GM21723 (cell line): ENCODE data around the gene TPSAB1.
"Not testable (repeated sequence)": the region's sequence is repeated elsewhere in the genome, so short reads cannot be mapped to it uniquely, and the experiment has no call there.

ENCODE experiments used
- ATAC-seq: cut with Tn5 transposase; IDR thresholded peaks from one replicate; pipeline ENCODE4 v1.9.1; 2021; ENCODE audit warnings: mild to moderate bottlenecking, moderate library complexity; ENCODE audit not compliant: unreplicated experiment

TPSAB1 gene

DNA sequence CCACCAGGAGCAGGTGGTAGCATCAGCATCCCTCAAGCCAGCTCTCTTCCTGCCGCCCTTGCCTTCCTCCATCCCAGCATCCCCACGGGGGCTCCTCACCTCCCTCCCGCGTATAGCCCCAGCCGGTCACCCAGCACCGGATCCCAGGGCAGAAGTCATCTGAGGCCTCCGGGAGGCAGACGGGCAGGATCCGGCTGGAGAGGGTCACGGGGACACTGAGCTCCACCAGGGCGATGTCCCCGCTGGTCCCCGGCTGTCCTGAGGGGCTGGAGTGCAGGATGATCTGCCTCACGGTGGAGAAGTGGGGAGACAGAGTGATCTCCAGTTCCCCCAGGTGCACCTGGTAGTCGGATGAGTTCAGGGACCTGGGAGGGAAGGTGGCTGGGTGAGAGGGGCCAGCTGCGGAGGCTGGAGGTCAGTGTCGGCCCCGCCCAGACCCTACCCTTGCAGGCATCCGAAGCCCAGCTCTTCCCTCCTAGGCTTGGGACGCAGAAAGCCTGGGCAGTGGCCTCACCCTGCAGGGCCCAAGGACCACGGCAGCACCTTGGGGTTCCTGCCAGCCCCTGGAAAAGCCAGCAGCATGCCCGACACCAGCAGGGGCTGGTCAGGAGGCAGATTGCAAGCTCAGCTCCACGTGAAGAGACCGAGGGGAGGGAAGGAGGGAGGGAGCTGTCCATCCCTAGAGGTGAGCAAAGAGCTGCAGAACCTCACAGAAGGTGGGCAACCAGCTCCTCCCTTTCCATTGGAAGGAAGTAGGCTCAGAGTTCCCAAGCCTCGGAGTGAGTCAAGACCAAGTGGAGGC, 17.8 kb upstream of the TPSAB1 start:
- ATAC-seq = no peak

GRCh38 chr16:1223355-1224214, 16.9 kb upstream of the TPSAB1 start:
- no peak for ATAC-seq

DNA sequence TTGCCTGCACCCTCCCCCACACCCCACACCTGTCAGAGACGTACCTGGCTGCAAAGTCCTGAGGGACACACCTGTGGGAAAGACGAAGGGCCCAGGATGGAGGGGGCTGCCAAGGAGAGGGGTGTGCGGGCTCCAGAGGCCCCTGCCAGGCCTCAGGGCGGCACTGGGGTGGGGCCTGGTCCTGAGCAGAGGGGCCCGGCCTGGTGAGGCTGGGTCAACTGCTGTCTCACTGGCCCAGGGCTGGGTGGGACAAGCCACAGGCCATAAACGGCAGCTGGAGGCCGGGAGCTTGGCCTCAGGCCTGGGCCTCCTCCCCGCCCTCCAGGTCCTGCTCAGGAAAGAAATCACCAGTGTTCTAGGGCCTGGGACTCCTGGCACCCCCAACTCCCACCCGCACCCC, 15.9 kb upstream of the TPSAB1 start:
- no peak for ATAC-seq

DNA sequence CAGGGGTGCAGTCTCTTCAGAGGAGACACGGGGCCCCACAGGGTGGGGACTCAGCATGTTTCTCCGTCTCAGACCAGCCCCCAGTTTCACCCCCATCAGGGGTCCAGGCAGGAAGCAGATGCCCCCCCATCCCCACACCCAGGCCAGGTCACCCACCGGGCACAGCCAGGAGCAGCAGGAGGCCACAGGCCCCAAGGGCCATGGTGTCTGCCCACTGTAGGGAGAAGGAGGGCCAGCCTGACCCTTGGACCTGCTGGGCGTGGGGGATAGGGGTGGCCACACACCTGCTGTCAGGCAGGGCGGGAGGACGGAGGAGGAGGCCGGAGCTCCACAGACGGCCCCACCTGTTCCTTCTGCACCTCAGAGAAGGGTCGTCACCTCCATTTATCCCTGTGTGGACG, 15.5 kb upstream of the TPSAB1 start, which contains the start of gene TPSG1:
Gene TPSG1 (minus strand): TSS at position 218 of the 401 bp plus-strand sequence. CDS start 16 bp downstream, at position 202.
- ATAC-seq = no peak

DNA sequence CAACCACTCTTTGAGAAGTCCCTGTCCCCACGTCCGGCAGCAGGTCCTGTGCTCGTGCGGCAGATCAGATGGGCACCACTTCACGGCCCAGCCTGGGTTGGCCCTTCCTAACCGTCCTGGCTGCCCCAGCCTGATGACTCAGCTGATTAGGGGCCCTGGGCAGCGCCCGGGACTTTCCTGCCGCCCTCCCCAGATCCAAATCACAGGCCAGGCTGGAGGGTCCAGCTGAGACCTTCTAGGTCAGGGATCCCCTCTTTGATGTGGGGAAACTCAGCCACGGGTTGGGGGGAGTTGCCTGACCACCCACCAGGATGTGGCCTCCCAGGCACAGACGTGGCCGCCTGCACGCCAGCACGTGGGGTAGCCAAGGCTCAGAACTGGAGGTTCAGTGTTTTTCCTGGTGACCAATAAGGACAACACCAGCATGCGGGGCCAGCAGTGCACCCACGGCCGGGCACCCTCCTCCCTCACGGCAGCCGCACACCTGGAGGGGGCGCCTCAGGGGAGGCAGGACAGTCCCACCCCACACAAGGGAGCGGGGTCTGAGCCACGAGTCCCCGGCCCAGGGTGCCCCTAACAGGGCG, 14.7 kb upstream of the TPSAB1 start:
- ATAC-seq = not testable (repeated sequence)

GRCh38 chr16:1226692-1227091, 13.8 kb upstream of the TPSAB1 start:
- ATAC-seq = not testable (repeated sequence)

DNA sequence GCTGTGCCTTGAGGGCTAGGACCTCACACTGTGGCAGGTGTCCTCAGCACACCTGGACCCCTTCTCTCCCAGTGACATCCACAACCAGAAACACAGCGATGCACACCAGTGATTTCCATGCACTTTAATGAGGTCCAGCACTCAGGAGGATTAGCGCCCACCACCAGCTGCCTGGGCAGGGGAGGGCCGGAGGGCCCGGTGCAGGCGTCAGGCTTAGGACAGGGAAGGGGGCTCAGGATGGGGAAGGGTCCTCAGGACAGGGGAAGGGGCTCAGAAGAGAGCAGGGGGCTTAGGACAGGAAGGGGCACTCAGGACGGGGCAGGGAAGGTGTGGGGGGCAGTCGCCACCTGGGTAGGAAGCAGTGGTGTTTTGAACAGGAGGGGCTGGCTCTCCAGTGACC, 12.3 kb upstream of the TPSAB1 start:
- not testable (repeated sequence) for ATAC-seq

GRCh38 chr16:1229476-1229875, 11.0 kb upstream of the TPSAB1 start:
- not testable (repeated sequence) for ATAC-seq

DNA sequence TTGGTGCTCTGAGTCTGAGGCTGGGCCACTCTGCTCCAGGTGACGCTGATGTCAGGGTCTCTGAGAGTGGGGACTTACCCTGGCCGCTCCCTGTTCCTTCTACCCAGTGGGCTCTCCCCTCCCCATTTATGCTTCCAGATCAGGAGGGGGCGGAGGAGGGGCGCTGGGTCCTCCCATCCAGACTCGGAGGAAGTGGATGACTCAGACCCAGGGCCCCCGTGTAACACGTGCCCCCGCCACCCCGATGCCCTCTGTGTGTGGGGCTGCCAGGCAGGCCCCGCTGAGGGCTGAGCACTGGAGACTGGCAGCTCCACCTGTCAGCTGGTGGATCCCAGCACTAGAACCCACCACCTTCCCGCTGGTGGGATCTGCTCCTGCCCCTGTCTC, 10.4 kb upstream of the TPSAB1 start, which contains the start of gene TPSB2:
Gene TPSB2 (minus strand): TSS at position 101 of the 387 bp plus-strand sequence. CDS start 233 bp downstream, outside the sequence.
- not testable (repeated sequence) for ATAC-seq

- ATAC-seq = not testable (repeated sequence)
These were observed 9.9 kb upstream of the TPSAB1 start for GRCh38 chr16:1230471-1231212.

DNA sequence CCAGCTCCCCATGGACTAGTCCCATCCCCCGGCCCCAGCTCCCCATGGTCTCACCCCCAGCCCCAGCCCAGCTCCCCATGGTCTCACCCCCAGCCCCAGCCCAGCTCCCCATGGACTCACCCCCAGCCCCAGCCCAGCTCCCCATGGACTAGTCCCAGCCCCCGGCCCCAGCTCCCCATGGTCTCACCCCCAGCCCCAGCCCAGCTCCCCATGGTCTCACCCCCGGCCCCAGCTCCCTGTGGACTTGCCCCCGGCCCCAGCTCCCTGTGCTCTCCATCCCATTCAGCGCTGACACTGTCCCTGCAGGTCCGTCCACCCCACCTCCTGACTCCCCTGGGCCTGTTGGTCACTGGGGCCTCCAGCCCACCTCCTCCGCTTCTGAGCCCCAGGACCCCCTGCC, 9.2 kb upstream of the TPSAB1 start:
- not testable (repeated sequence) for ATAC-seq

DNA sequence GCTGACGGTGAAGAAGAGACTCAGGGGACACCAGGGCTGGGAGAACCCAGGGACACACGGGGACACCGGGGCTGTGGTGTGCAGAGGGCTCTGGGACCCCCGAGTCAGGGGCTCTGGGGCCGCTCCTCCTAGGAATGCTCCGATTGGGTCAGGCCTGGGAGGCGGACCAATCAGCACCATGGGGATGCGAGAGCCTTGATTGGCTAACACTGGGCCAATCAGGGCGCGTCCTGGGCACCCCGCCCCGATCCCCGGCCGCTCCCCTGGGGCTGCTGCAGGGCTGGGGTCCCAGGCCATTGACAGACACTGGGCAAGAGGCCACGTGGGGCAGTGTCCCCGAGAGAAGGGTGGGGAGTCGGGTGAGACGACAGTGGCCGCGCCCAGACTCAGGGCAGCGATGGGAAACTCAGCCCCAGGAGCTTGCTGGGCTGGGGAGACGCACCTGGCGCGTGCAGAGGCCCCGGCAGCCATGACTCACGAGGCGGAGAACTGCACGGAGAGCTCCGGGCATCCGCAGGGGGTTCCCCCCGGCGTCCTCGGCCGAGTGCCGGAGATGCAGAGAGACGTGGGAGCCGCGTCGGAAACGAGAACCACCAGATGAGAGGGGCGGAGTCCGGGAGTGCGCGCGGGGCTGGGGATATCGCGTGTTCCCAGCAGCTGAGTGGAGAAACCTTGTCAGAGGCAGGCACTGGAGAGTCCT, 8.3 kb upstream of the TPSAB1 start:
- not testable (repeated sequence) for ATAC-seq

GRCh38 chr16:1236659-1237058, 3.8 kb upstream of the TPSAB1 start:
- not testable (repeated sequence) for ATAC-seq

DNA sequence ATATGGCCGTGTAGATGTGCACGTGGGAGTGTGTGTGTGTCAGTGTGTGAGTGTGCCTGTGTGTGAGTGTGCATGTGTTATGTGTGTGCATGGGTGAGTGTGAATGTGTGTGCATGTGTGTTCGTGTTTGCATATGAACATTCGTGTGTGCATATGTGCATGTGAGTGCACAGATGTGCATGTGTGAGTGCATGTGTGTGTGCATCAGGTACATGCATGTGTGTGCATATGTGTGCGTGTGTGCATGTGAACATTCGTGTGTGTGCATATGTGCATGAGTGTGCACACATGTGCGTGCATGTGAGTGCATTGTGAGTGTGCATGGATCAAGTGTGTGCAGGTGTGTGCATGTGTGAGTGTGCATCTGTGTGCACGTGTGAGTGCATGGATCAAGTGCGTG, 2.5 kb upstream of the TPSAB1 start:
- ATAC-seq = no peak

GRCh38 chr16:1238909-1239308, 1.6 kb upstream of the TPSAB1 start:
- not testable (repeated sequence) for ATAC-seq

GRCh38 chr16:1239575-1239974, 930 bp upstream of the TPSAB1 start:
- ATAC-seq = not testable (repeated sequence)

- ATAC-seq = not testable (repeated sequence)
These were observed 576 bp downstream of the TPSAB1 start for GRCh38 chr16:1241081-1241480.

DNA sequence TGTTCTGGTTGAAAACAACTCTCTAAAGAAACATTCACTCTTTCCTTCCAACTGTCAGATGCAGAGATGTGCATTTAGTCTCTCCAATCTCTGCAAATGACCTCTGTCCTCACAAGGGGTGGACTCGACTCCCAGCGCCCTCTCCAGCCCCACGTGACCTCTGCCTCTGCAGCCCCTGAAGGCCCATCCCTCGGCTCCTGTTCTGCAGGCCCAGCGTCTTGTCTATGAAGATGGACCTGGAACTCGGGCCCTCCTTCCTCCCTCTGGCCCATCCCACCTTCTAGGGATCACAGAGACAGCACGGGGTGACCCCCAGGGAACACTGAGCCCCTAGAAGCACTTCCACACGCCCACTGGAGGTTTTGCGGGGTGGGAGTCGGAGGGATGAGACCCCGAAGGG, 2.9 kb downstream of the TPSAB1 start:
- ATAC-seq = not testable (repeated sequence)

- not testable (repeated sequence) for ATAC-seq
These were observed 3.7 kb downstream of the TPSAB1 start for GRCh38 chr16:1243907-1244850.
